ENCODE data around the gene MAGEA11.
"Not testable (repeated sequence)": the region's sequence is repeated elsewhere in the genome, so short reads cannot be mapped to it uniquely, and the experiment has no call there.

GRCh38 chrX:149758715-149759078 lies 46.8 kb downstream of the MAGEA11 start:
- TF ChIP-seq CTCF, POLR2A (IDR thresholded peaks at IDR 0.05): not testable (repeated sequence)

Measured in body of pancreas (tissue), 4 donors.